H9 (cell line): Measurements from ENCODE around the gene BMP8A. TPM values are rescaled to one million over a fixed set of nuclear protein-coding genes. Genes with fewer than 3 reads are reported as not detected.

Source experiments
- DNase-seq: peaks from one replicate; pipeline ENCODE4 v3.0.0-alpha.2; 2017
- H2AFZ ChIP-seq: one replicate; pipeline ENCODE4 v1.6.1; 2013; ENCODE audit warnings: mild to moderate bottlenecking, low read length, control low read depth, moderate library complexity
- H2AK5ac ChIP-seq: 2 replicates; pipeline ENCODE4 v1.6.1; 2013; ENCODE audit warnings: low read length, control low read depth, mixed read lengths; ENCODE audit not compliant: insufficient read length
- H2BK120ac ChIP-seq: one replicate; pipeline ENCODE4 v1.6.1; 2013; ENCODE audit warnings: low read depth, mild to moderate bottlenecking, low read length, control low read depth, inconsistent platforms; ENCODE audit not compliant: poor library complexity, severe bottlenecking
- H2BK12ac ChIP-seq: 2 replicates; pipeline ENCODE4 v1.6.1; 2013; ENCODE audit warnings: low read length, control low read depth, mixed read lengths, low read depth; ENCODE audit not compliant: insufficient read length
- H2BK15ac ChIP-seq: 2 replicates; pipeline ENCODE4 v1.6.1; 2013; ENCODE audit warnings: low read depth, low read length, control low read depth
- H2BK20ac ChIP-seq: one replicate; pipeline ENCODE4 v1.6.1; 2013; ENCODE audit warnings: low read depth, mild to moderate bottlenecking, low read length, control low read depth, inconsistent platforms; ENCODE audit not compliant: poor library complexity, severe bottlenecking
- H2BK5ac ChIP-seq: 2 replicates; pipeline ENCODE4 v1.6.1; 2013; ENCODE audit warnings: low read length, control low read depth, mixed read lengths; ENCODE audit not compliant: insufficient read length
- H3K14ac ChIP-seq: 2 replicates; pipeline ENCODE4 v1.6.1; 2013; ENCODE audit warnings: low read length, control low read depth; ENCODE audit not compliant: insufficient read depth
- H3K18ac ChIP-seq: 2 replicates; pipeline ENCODE4 v1.6.1; 2013; ENCODE audit warnings: low read depth, mild to moderate bottlenecking, mixed read lengths, low read length, control low read depth; ENCODE audit not compliant: insufficient read length
- H3K23ac ChIP-seq: 2 replicates; pipeline ENCODE4 v1.6.1; 2013; ENCODE audit warnings: low read length, control low read depth, mixed read lengths, low read depth; ENCODE audit not compliant: insufficient read length
- H3K23me2 ChIP-seq: 2 replicates; pipeline ENCODE4 v1.6.1; 2013; ENCODE audit warnings: low read depth, mild to moderate bottlenecking, mixed read lengths, low read length, control low read depth; ENCODE audit not compliant: insufficient read length, poor library complexity, severe bottlenecking
- H3K27ac ChIP-seq: 2 replicates; pipeline ENCODE4 v1.5.1; 2013; ENCODE audit warnings: low read length, control low read depth, mixed read lengths, low read depth; ENCODE audit not compliant: insufficient read length
- H3K27me3 ChIP-seq: 2 replicates; pipeline ENCODE4 v1.6.1; 2013; ENCODE audit warnings: low read length, control low read depth, inconsistent platforms; ENCODE audit not compliant: insufficient read depth
- H3K4ac ChIP-seq: 2 replicates; pipeline ENCODE4 v1.6.1; 2013; ENCODE audit warnings: low read depth, mild to moderate bottlenecking, control low read depth, inconsistent platforms, low read length, moderate library complexity
- H3K4me1 ChIP-seq: 2 replicates; pipeline ENCODE4 v1.6.1; 2013; ENCODE audit warnings: low read length, control low read depth, inconsistent platforms; ENCODE audit not compliant: insufficient read depth
- H3K4me2 ChIP-seq: 2 replicates; pipeline ENCODE4 v1.6.1; 2013; ENCODE audit warnings: low read length, control low read depth, mixed read lengths; ENCODE audit not compliant: insufficient read length, insufficient read depth
- H3K56ac ChIP-seq: 2 replicates; pipeline ENCODE4 v1.6.1; 2013; ENCODE audit warnings: low read depth, mild to moderate bottlenecking, mixed read lengths, low read length, control low read depth; ENCODE audit not compliant: insufficient read length
- H3K79me1 ChIP-seq: 2 replicates; pipeline ENCODE4 v1.6.1; 2013; ENCODE audit warnings: low read depth, mild to moderate bottlenecking, moderate library complexity, low read length, control low read depth, inconsistent platforms; ENCODE audit not compliant: insufficient read depth, poor library complexity, severe bottlenecking
- H3K79me2 ChIP-seq: 2 replicates; pipeline ENCODE4 v1.6.1; 2013; ENCODE audit warnings: low read length, control low read depth, inconsistent platforms; ENCODE audit not compliant: insufficient read depth
- H3K9ac ChIP-seq: 2 replicates; pipeline ENCODE4 v1.6.1; 2013; ENCODE audit warnings: low read length, control low read depth, mixed read lengths; ENCODE audit not compliant: insufficient read length; ENCODE audit errors: extremely low read depth
- H3K9me3 ChIP-seq: one replicate; pipeline ENCODE4 v1.6.1; 2013; ENCODE audit warnings: low read depth, low read length, inconsistent platforms; ENCODE audit not compliant: control insufficient read depth
- H3T11ph ChIP-seq: one replicate; pipeline ENCODE4 v1.6.1; 2013; ENCODE audit warnings: mild to moderate bottlenecking, low read length, control low read depth, inconsistent platforms
- H4K20me1 ChIP-seq: one replicate; pipeline ENCODE4 v1.6.1; 2013; ENCODE audit not compliant: control insufficient read depth, insufficient read length, insufficient read depth
- H4K5ac ChIP-seq: 2 replicates; pipeline ENCODE4 v1.6.1; 2013; ENCODE audit warnings: low read depth, mild to moderate bottlenecking, mixed read lengths, low read length, control low read depth; ENCODE audit not compliant: insufficient read length
- H4K8ac ChIP-seq: replicated peaks from 2 replicates; pipeline ENCODE4 v1.6.1; 2013; ENCODE audit warnings: low read length, control low read depth, mixed read lengths, low read depth; ENCODE audit not compliant: insufficient read length
- H4K91ac ChIP-seq: 2 replicates; pipeline ENCODE4 v1.6.1; 2013; ENCODE audit warnings: low read depth, mild to moderate bottlenecking, moderate library complexity, mixed read lengths, low read length, control low read depth; ENCODE audit not compliant: insufficient read length
- H3K27ac Mint-ChIP-seq, 3 experiments: 2 replicates in 2 of 3; 3 replicates in 1 of 3; pipeline ENCODE4 v1.8.0; 2020 to 2021; ENCODE audit warnings: mixed read lengths in 3 of 3, mild to moderate bottlenecking in 1 of 3, moderate library complexity in 1 of 3
- H3K27me3 Mint-ChIP-seq: 2 replicates; pipeline ENCODE4 v1.8.0; 2021; ENCODE audit warnings: low read depth, mild to moderate bottlenecking, moderate library complexity, mixed read lengths
- H3K36me3 Mint-ChIP-seq, 3 experiments: 2 replicates in 2 of 3; 3 replicates in 1 of 3; pipeline ENCODE4 v1.8.0; 2020 to 2021; ENCODE audit warnings: low read depth in 3 of 3, mixed read lengths in 3 of 3; ENCODE audit not compliant: insufficient read depth in 1 of 3
- H3K4me1 Mint-ChIP-seq, 2 experiments: 2 replicates each; pipeline ENCODE4 v1.8.0; 2020; ENCODE audit warnings: mixed read lengths in 2 of 2
- H3K4me3 Mint-ChIP-seq, 2 experiments: 2 replicates in 1 of 2; 3 replicates in 1 of 2; pipeline ENCODE4 v1.8.0; 2020 to 2021; ENCODE audit warnings: mild to moderate bottlenecking in 2 of 2, mixed read lengths in 2 of 2, moderate library complexity in 1 of 2
- H3K9me3 Mint-ChIP-seq, 2 experiments: 2 replicates in 1 of 2; 3 replicates in 1 of 2; pipeline ENCODE4 v1.8.0; 2020; ENCODE audit warnings: mild to moderate bottlenecking in 2 of 2, mixed read lengths in 2 of 2, moderate library complexity in 1 of 2
- WGBS: extraction: QIAGEN DNeasy Blood & Tissue Kit; methylation state at CpG from one replicate; pipeline ENCODE4 v1.1.7; 2013; ENCODE audit warnings: missing lambda C conversion rate, low lambda C conversion rate, mixed read lengths; ENCODE audit not compliant: insufficient read length; ENCODE audit errors: extremely low coverage; 5-methylcytosine and 5-hydroxymethylcytosine counted together
- total RNA-seq: library from RNA; stranded (reverse); gene quantifications from 2 replicates; pipeline ENCODE4 v1.2.1, GENCODE V29; 2021
- TF ChIP-seq, protein P1 (sequence below): fragments of 200-600 bp; sonication (generic); conservative IDR thresholded peaks from 3 replicates; pipeline ENCODE4 v1.8.0; 2021; ENCODE audit warnings: antibody characterized with exemption, mild to moderate bottlenecking

The BMP8A gene
- total RNA-seq, 1 experiment from 2014 or later: 0.52 TPM

DNA sequence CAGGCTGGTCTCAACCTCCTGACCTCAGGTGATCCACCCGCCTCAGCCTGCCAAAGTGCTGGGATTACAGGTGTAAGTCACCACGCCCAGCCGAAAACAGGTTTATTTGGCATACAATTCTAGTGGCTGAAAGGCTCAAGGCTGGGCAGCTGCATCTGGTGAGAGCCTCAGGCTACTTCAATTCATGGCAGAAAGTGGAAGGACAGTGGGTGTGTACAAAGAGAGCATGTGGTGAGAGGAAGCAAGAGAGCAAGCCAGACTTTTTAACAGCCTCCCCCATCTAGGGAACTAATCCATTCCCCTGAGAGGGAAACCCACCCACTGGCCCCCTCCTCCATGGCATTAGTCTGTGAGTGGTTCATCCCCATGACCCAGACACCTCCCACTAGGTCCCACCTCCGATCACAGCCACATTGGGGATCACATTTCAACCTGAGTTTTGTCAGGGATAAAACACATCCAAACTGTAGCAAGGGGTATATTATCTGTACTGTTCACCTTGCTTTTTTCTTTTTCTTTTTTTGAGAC is 9.5 kb downstream of the BMP8A start:
- H3K23me2 ChIP-seq: no peaks in the 10 kb centered on the region
- H3K9me3 ChIP-seq: no peaks in the 10 kb centered on the region
- Mint-ChIP-seq H3K9me3 (peaks cover 0 to 2% of the 10 kb centered on the region in 2 experiments; a peak in 2 of 5 replicates), H3K27ac (no peak overlapping the region), H3K36me3 (no peaks in the 10 kb centered on the region), H3K27me3 (peaks cover 26% of the 10 kb centered on the region), H3K4me1 (peaks cover 4 to 7% of the 10 kb centered on the region in 2 experiments), H3K4me3 (no peak overlapping the region; a peak in 1 of 5 replicates)
- no peak overlapping the region for H2BK120ac ChIP-seq
- no peak overlapping the region for H2BK12ac ChIP-seq
- no peak overlapping the region for H2AK5ac ChIP-seq
- H3K23ac ChIP-seq: no peak overlapping the region
- no CpG with 5 or more reads among the region's 4 CpGs for WGBS
- no peaks in the 10 kb centered on the region for H3K27me3 ChIP-seq
- no peak overlapping the region for H2BK20ac ChIP-seq
- H3K79me2 ChIP-seq: no peaks in the 10 kb centered on the region
- no peak overlapping the region for H4K91ac ChIP-seq
- no peak overlapping the region for H2AFZ ChIP-seq
- no peaks in the 10 kb centered on the region for H3K79me1 ChIP-seq
- H3K14ac ChIP-seq: no peak overlapping the region
- no peak overlapping the region for H3K9ac ChIP-seq
- no peaks in the 10 kb centered on the region for H4K20me1 ChIP-seq
- H3K4ac ChIP-seq: no peak overlapping the region
- no peak for DNase-seq
- H2BK15ac ChIP-seq: no peak overlapping the region
- no peak overlapping the region for H4K5ac ChIP-seq
- H3K4me2 ChIP-seq: no peak overlapping the region
- peaks cover 3% of the 10 kb centered on the region; the same call in 1 of the 2 replicates for H3K4me1 ChIP-seq
- no peak overlapping the region for H2BK5ac ChIP-seq
- H3T11ph ChIP-seq: no peak overlapping the region
- no peak overlapping the region for H3K18ac ChIP-seq
- TF ChIP-seq, protein P1, sequence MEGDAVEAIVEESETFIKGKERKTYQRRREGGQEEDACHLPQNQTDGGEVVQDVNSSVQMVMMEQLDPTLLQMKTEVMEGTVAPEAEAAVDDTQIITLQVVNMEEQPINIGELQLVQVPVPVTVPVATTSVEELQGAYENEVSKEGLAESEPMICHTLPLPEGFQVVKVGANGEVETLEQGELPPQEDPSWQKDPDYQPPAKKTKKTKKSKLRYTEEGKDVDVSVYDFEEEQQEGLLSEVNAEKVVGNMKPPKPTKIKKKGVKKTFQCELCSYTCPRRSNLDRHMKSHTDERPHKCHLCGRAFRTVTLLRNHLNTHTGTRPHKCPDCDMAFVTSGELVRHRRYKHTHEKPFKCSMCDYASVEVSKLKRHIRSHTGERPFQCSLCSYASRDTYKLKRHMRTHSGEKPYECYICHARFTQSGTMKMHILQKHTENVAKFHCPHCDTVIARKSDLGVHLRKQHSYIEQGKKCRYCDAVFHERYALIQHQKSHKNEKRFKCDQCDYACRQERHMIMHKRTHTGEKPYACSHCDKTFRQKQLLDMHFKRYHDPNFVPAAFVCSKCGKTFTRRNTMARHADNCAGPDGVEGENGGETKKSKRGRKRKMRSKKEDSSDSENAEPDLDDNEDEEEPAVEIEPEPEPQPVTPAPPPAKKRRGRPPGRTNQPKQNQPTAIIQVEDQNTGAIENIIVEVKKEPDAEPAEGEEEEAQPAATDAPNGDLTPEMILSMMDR: no peak
- no peak overlapping the region for H3K56ac ChIP-seq
- H4K8ac ChIP-seq: no peak overlapping the region
- no peak overlapping the region for H3K27ac ChIP-seq
